ENCODE results near the gene LIG3.
"Not testable (repeated sequence)": the region's sequence is repeated elsewhere in the genome, so short reads cannot be mapped to it uniquely, and the experiment has no call there.

LIG3 gene

DNA sequence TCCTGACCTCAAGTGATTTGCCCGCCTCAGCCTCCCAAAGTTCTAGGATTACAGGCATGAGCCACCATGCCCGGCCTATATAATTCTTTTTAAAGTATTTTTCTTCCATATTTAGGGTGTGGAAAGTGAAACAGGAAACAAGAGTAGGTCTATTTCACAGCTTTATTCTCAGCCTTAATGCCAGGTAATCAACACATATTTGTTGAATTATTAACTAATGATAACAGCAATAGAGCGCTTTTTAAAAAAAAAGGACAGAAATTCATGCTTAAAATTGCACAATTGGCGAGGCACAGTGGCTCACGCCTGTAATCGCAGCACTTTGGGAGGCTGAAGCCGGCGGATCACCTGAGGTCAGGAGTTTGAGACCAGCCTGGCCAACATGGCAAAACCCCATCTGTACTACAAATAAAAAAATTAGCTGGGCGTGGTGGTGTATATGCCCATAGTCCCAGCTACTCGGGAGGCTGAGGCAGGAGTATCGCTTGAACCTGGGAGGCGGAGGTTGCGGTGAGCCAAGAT lies 65.2 kb downstream of the LIG3 start:
- ATAC-seq: not testable (repeated sequence)
- peak overlapping the region; percentile 62 for H3K4me3 Mint-ChIP-seq

DNA sequence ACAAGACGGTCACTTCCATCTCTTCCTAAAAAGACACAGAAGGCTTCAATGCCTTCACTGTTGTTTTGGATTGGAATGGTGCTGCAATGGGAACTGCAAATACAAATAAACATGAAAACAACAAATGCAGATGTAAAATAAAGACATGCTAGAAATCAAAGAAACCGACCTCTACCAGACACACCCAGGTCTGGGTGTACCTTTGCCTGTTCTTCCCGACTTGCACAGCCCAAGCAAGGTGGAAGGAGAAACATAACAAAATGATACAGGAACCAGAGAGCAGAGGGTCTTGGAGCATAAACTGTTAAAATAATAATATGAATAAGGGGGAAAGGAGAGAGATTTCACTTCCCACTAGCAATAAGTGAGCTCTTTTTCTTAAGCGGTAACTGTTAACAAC lies 65.9 kb downstream of the LIG3 start:
- Mint-ChIP-seq H3K9me3 (no peaks in the 10 kb centered on the region), H3K4me1 (peaks cover 66% of the 10 kb centered on the region), H3K36me3 (ENCODE audit: low read depth) (no peaks in the 10 kb centered on the region), H3K4me3 (peak overlapping the region; percentile 62), H3K27ac (peak overlapping the region; percentile 79), H3K27me3 (no peaks in the 10 kb centered on the region)
- no peak for ATAC-seq
- DNase-seq: no peak

More for the DNA sequence above, 65.2 kb downstream of the LIG3 start:
- Mint-ChIP-seq H3K27ac (peak overlapping the region; percentile 79), H3K4me1 (peaks cover 62% of the 10 kb centered on the region)
- H3K36me3 Mint-ChIP-seq (ENCODE audit: low read depth); DNase-seq; H3K27me3 Mint-ChIP-seq; H3K9me3 Mint-ChIP-seq: not testable (repeated sequence)

- peak; percentile 52 for DNase-seq
- ATAC-seq: peak; percentile 98
- no peaks in the 10 kb centered on the region for H3K36me3 Mint-ChIP-seq (ENCODE audit: low read depth)
- H3K4me3 Mint-ChIP-seq: peak overlapping the region; percentile 62
- H3K27me3 Mint-ChIP-seq: no peaks in the 10 kb centered on the region
- peak overlapping the region; percentile 79 for H3K27ac Mint-ChIP-seq
- H3K9me3 Mint-ChIP-seq: no peaks in the 10 kb centered on the region
- peaks cover 72% of the 10 kb centered on the region for H3K4me1 Mint-ChIP-seq
Measured at GRCh38 chr17:35046740-35047283, 66.5 kb downstream of the LIG3 start.

GRCh38 chr17:35048685-35049379 lies 68.5 kb downstream of the LIG3 start:
- H3K36me3 Mint-ChIP-seq (ENCODE audit: low read depth): no peaks in the 10 kb centered on the region
- H3K9me3 Mint-ChIP-seq: no peaks in the 10 kb centered on the region
- ATAC-seq (no peak), DNase-seq (no peak)
- H3K27me3 Mint-ChIP-seq: no peaks in the 10 kb centered on the region
- peak overlapping the region; percentile 49 for H3K27ac Mint-ChIP-seq
- H3K4me1 Mint-ChIP-seq: peaks cover 82% of the 10 kb centered on the region
- H3K4me3 Mint-ChIP-seq: no peak overlapping the region

DNA sequence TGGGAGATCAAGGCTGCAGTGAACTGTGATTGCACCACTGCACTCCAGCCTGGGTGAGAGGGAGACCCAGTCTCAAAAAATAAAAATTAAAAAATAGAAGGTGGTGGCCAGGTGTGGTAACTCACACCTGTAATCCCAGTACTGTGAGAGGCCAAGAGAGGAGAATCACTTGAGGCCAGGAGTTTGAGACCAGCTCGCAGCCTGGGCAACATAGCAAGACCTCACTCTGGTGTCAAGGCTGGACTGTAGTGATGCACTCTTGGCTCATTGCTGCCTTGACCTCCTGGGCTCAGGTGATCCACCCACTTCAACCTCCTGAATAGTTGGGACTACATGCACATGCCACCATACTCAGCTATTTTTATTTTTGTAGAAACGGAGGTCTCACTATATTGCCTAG lies 69.9 kb downstream of the LIG3 start:
- Mint-ChIP-seq H3K9me3 (no peaks in the 10 kb centered on the region), H3K36me3 (ENCODE audit: low read depth) (no peaks in the 10 kb centered on the region), H3K4me3 (no peak overlapping the region), H3K4me1 (peaks cover 80% of the 10 kb centered on the region), H3K27me3 (no peaks in the 10 kb centered on the region), H3K27ac (no peak overlapping the region)
- ATAC-seq: no peak
- DNase-seq: no peak

GRCh38 chr17:35051183-35051578 lies 70.9 kb downstream of the LIG3 start:
- no peaks in the 10 kb centered on the region for H3K27me3 Mint-ChIP-seq
- no peak for DNase-seq

DNA sequence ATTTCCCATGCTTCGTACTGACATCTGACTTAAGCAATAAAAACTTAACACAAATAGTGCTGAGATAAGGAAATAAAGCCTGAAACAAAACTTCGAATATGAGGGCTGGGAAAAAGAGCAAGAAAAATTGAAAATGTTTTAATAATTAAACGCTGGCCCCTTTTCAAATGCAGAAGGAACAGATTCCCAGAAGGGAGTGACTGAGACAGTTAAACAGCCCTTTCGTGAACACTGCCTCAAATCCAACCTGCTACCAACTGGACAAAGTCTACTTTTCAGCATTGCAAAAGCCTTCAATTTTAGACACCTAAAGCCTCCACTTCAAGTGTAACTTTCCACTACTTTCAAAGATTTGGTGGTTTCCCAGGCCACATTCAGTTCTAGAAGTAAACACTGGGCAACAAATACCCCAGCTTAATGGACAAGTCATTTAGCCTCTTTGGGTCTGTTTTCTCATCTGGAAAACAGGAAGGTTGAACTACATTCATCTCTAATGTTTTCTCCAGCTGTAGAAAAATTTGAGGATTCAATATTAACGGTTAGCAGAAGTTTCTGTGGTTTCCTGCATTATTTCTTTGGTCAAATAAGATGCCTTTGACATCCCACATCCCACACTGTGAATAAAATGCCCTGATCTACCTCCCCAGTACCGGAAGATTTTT lies 71.4 kb downstream of the LIG3 start:
- ATAC-seq (peak; percentile 29), DNase-seq (no peak)
- Mint-ChIP-seq H3K27ac (peak overlapping the region; percentile 63), H3K4me3 (peak overlapping the region; percentile 68), H3K27me3 (no peaks in the 10 kb centered on the region), H3K4me1 (peaks cover 73% of the 10 kb centered on the region), H3K9me3 (no peaks in the 10 kb centered on the region), H3K36me3 (ENCODE audit: low read depth) (peaks cover 3% of the 10 kb centered on the region)

More at GRCh38 chr17:35051183-35051578, 70.9 kb downstream of the LIG3 start:
- Mint-ChIP-seq H3K9me3 (no peaks in the 10 kb centered on the region), H3K27ac (peak overlapping the region; percentile 63), H3K4me3 (peak overlapping the region; percentile 68), H3K36me3 (ENCODE audit: low read depth) (peaks cover 3% of the 10 kb centered on the region), H3K4me1 (peaks cover 77% of the 10 kb centered on the region)
- ATAC-seq: peak; percentile 39

- no peaks in the 10 kb centered on the region for H3K9me3 Mint-ChIP-seq
- no peak for DNase-seq
- H3K36me3 Mint-ChIP-seq (ENCODE audit: low read depth): peaks cover 3% of the 10 kb centered on the region
- H3K27ac Mint-ChIP-seq: peak overlapping the region; percentile 63
- peaks cover 70% of the 10 kb centered on the region for H3K4me1 Mint-ChIP-seq
- no peaks in the 10 kb centered on the region for H3K27me3 Mint-ChIP-seq
- ATAC-seq: peak; percentile 38
- peak overlapping the region; percentile 68 for H3K4me3 Mint-ChIP-seq
Measured at GRCh38 chr17:35052241-35052610, 71.9 kb downstream of the LIG3 start.

DNA sequence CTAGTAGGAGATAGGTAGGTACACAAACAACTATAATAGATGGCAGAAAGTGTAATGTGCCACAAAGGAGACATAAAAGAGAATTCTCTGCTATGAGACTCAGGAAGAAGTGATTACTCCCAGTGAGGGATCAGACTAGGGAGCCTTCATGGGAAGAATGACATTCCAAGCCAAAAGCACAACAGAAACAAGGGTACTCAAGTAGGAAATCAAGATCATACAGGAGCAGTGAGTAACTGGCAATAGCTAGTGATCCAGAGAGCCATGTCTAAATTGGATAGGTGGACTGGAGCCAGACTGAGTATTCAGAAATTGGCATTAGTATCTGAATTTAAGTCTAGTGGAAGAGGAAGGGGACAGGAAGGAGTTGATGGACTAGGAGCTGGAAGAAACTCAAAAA lies 72.5 kb downstream of the LIG3 start:
- H3K27me3 Mint-ChIP-seq: no peaks in the 10 kb centered on the region
- peaks cover 5% of the 10 kb centered on the region for H3K36me3 Mint-ChIP-seq (ENCODE audit: low read depth)
- peaks cover 71% of the 10 kb centered on the region for H3K4me1 Mint-ChIP-seq
- H3K9me3 Mint-ChIP-seq: no peaks in the 10 kb centered on the region
- peak overlapping the region; percentile 63 for H3K27ac Mint-ChIP-seq
- DNase-seq (no peak), ATAC-seq (no peak)
- peak overlapping the region; percentile 68 for H3K4me3 Mint-ChIP-seq

- Mint-ChIP-seq H3K9me3 (no peaks in the 10 kb centered on the region), H3K4me1 (peaks cover 75% of the 10 kb centered on the region), H3K27me3 (no peaks in the 10 kb centered on the region), H3K4me3 (no peak overlapping the region), H3K36me3 (ENCODE audit: low read depth) (peaks cover 5% of the 10 kb centered on the region), H3K27ac (peak overlapping the region; percentile 63)
- ATAC-seq: no peak
- DNase-seq: no peak
Measured at GRCh38 chr17:35053204-35053603, 72.9 kb downstream of the LIG3 start.

DNA sequence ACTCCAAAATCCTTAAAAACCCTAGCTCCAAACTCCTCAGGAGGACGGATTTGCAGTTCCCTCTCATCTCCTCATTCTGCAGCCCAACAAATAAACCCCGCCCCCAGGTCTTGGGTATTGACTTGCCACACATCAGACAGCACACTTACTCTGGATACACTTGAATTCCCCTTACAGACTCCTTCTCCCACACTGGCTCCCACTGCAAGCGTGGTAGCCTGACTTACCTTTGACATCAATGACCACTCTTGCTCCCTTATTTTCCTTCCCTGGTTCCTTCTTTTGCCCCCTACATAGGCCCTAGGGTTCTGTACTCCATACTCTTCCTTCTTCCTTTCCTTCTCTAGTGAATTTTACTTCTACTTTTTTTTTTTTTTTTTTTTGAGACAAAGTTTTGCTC lies 75.7 kb downstream of the LIG3 start:
- no peak for DNase-seq
- Mint-ChIP-seq H3K27ac (no peak overlapping the region), H3K4me1 (peaks cover 62% of the 10 kb centered on the region)

GRCh38 chr17:35057332-35057915 lies 77.1 kb downstream of the LIG3 start:
- Mint-ChIP-seq H3K4me1 (peaks cover 53% of the 10 kb centered on the region), H3K9me3 (no peaks in the 10 kb centered on the region), H3K36me3 (ENCODE audit: low read depth) (peaks cover 12% of the 10 kb centered on the region), H3K4me3 (no peak overlapping the region), H3K27ac (peak overlapping the region; percentile 7), H3K27me3 (no peaks in the 10 kb centered on the region)
- ATAC-seq (no peak), DNase-seq (no peak)

More for the DNA sequence above, 75.7 kb downstream of the LIG3 start:
- no peaks in the 10 kb centered on the region for H3K9me3 Mint-ChIP-seq
- H3K36me3 Mint-ChIP-seq (ENCODE audit: low read depth): peaks cover 11% of the 10 kb centered on the region
- no peak for ATAC-seq
- no peaks in the 10 kb centered on the region for H3K27me3 Mint-ChIP-seq
- H3K4me3 Mint-ChIP-seq: no peak overlapping the region
